ENCODE data around the gene SPSB3.

Gene SPSB3

DNA sequence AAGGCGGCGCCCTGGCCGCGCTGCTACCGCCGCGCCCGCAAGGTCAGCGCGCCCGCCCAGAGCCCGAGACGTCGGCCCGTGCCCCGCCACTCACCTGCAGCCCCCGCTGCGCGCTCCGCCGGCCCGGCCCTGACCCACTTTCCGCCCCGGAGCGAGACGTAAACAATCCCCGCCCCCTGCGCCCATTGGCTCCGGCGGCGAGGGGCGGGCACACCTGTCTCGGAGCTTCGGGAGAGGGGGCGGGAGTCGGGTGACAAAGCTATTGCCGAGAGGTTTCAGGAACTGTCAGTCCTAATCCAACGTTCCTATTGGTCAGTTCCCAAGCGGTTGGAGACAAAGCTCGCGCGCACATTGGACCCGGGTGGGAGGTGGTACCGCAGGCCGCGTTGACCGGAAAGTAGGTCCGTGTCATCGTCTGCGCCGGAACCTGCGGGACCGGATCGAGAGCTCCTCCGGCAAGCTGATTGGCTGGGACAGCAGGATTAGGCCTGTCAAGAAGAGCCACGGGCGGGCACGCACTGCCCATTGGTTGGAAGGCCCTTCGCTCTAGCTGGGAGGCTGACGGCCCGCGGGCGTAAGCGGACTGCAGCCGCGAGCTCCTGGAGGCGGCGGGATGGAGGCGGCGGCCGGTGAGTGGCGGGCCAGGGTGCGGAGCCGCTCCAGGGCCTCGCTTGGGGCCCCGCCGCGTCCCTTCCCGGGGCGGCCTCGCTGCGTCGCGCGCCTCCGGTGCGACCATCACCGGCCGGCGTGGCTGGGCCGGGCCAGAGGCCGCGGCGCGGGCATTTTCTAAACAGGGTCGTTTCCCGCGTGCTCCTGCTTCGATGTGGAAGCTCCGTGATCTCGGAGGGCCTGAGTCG, at the start of gene SPSB3, which contains the start of gene NUBP2:
TSS of gene SPSB3 (minus strand) at position 164 of the 857 bp plus-strand sequence. CDS start 1,088 bp downstream, outside the sequence.
TSS of gene NUBP2 (plus strand) at position 553 of the 857 bp plus-strand sequence. CDS start at position 614, 61 bp downstream.
- DNase-seq, result peak; percentile 99

DNA sequence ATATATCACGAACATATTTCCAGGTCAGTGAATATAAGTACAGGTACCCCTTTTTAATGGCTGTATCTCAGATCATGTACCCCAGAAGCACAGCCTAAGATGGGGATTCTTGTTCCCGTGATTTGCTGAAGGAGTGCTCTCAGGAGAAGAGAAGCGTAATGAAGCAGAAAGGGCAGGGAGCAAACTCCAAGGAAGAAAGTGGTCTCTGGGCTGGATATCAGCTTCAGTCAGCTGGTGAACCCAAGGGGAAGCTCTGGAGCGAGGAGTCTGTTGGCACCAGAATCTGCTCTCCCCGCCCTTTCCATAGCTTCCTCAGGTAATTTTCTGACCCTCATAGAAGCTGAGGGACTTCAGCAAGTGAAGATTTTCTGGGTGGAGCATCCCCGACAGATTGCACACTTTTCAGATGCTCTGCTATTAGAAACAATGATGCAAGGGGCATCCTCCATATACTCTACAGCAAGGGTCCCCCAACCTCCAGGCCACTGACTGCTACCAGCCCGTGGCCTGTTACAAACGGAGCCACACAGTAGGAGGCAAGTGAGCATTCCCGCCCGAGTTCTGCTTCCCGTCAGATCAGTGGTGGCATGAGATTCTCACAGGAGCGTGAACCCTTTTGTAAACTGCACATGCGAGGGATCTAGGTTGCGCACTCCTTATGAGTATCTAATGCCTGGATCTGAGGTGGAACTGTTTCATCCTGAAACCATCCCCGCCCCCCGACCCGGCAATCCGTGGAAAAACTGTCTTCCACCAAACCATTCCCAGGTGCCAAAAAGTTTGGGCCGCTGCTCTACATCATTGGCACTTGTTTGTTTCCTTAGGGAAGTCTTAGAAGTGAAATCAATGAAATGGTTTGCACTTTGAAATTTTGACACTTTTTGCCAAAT, 49.1 kb upstream of the SPSB3 start:
- no peak for DNase-seq

DNA sequence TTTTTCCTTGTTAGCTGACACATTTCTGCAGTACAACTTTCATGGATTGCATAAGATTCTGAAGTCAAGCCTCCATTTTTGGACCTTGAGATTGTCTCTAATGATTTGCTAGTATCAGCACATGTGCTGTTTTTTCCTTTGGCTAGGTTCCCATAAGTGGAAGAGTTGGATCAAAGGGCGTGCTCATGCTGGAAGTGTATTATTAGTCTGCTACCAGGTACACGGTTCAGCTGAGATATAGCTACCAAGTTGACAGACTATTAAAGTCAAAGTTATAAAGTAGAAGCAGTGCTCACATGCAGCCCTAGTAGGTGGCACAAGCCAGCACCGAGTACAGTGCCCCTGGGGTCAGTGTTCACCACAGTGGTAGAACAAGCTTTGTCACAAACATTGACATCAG, 47.8 kb upstream of the SPSB3 start:
- DNase-seq, result no peak

DNA sequence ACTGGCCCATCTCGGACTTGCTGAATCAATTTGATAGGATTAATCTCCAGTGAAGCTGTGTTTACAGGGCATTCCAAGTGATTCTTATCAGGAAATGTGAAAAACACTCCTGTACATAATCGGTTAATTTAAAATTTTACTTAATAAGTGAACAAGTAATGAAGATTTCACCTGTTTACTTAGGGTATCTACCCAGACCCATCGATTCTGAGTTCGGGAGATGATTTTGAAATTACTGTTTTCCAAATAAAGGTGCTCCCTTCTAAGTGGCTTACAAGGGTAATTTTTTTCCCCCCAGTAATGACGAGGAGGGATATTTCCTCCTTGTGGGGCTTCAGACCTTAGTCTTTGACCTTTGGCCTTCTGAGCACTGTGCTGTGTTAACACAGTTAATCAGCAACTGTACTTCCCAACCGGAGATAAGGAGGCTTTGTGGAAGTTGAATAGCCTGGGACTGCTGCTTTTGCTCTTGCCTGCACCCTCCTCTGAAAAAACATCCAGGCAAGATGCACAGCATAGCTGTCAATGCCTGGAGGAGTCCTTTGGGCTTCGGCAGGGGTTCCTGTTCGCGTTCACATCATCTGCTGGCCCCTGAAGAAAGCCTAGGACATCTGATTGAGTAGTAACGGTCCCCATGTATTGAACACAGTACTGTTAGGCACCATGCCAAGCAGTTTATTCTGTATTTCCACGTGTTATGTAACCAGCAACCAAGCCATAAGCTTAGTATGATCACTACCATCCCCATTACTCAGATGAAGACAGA, 46.5 kb upstream of the SPSB3 start:
- no peak for DNase-seq

- peak; percentile 78 for DNase-seq
Observed at GRCh38 chr16:1826691-1827573, 44.6 kb upstream of the SPSB3 start, which contains the start of the genes FAHD1 and HAGH. FAHD1 (plus strand) TSS chr16:1827206; CDS start chr16:1827239, 33 bp downstream. HAGH (minus strand) TSS chr16:1826825; CDS start chr16:1826787, 38 bp downstream.

GRCh38 chr16:1825864-1826690, 43.7 kb upstream of the SPSB3 start:
- DNase-seq, result peak; percentile 56

- no peak for DNase-seq
Observed at GRCh38 chr16:1825381-1825863, 43.1 kb upstream of the SPSB3 start.

DNA sequence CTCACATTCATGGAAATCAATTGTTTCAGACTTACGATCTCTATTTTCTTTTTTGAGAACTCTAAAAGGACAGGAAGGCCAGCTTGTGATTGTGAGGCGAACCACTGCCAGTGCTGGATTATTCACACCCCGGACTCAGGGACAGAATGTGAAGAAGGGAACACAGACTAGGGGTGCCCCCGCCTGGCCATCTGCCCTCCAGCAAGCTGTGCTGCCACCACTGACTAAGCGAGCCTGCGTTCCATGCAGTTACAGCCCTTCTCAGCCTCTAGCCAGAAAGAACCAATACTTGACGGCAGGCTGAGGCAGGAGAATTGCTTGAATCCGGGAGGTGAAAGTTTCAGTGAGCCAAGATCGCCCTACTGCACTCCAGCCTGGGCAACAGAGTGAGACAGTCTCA, 41.5 kb upstream of the SPSB3 start:
- DNase-seq, result no peak

- no peak for DNase-seq
Observed at GRCh38 chr16:1822801-1823200, 40.4 kb upstream of the SPSB3 start.

- DNase-seq, result no peak
Observed at GRCh38 chr16:1821861-1822611, 39.7 kb upstream of the SPSB3 start.

DNA sequence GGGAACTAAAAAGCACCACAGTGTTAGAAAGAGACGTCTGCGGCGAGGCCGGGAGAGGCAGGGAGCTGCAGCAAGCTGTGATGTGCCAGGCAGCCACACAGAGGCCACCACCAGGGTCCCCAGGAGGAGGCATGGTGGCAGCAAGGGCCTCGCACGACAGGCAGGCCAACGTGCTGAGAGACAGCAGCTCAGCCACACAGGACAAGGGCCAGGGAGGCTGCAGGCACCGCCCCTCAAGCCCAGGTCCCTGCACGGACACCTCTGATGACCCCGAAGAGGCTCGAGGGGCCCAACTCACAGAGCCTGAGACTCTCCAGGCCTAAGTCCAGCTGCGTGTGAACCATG, 38.5 kb upstream of the SPSB3 start:
- DNase-seq, result no peak

- DNase-seq, result no peak
Observed at GRCh38 chr16:1820096-1820945, 38.0 kb upstream of the SPSB3 start.

DNA sequence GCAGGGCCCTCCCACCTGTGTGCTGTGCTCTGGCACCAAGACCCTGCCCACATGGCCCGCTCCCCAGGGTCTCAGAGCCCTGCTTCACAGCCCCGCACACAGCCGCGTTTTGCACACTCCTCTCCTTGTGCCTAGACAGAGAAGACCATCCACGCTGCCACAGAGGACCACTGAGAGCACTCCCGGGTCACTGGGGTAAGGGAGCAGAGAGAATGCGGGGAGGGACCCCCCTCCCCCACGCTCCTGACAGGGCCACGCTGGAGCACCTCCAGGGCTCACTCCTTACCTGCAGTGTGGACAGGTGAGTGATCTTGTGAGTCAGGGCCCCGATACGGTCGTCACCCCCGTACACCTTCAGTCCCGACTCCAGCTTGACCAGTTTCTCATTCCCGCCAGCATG, 37.2 kb upstream of the SPSB3 start:
- DNase-seq, result no peak

GRCh38 chr16:1818873-1819525, 36.6 kb upstream of the SPSB3 start:
- no peak for DNase-seq

DNA sequence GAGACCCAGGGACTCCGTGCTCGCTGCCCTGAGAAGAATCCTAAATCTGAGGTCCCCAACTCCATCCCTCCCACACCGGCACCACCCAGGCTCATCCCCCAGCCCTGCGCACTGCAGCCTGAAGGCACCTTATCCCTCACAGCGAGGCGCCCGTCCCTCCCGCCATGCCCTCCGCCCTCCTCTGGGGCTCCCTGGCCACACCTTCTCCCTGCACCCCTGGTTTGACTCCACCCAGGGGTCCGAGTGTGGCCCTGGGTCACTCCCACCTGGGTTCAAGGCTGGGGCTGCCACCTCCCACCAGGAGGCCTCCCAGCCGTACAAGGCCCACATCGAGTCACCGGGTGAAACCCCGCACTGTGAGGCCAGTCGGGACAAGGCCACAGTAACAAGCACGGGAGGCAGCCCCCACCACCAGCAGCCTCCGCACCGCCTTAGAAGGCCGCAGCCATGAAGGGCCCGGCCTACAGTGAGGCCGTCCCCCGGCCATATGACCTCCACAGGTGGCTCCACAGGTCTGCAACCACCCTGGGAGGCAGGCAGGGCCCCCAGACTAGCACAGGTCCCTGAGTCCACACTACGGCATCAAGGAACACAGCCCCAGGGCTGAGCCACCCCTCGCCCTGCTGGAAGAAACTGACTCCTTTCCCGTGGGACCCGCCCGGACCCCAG, 36.0 kb upstream of the SPSB3 start:
- DNase-seq, result no peak

GRCh38 chr16:1817716-1818115, 35.3 kb upstream of the SPSB3 start:
- DNase-seq, result no peak

GRCh38 chr16:1817276-1817589, 34.9 kb upstream of the SPSB3 start:
- no peak for DNase-seq

Data from NCI-H1436 (cell line).